NCI-H1092 treated with DMSO at 0.1 percent for 48 hours (cell line): ENCODE data around the gene DYNC1LI1.

Experiments used
- DNase-seq: peaks from one replicate; lab custom pipeline; 2025; lab: John Stamatoyannopoulos, UW

The DYNC1LI1 gene

DNA sequence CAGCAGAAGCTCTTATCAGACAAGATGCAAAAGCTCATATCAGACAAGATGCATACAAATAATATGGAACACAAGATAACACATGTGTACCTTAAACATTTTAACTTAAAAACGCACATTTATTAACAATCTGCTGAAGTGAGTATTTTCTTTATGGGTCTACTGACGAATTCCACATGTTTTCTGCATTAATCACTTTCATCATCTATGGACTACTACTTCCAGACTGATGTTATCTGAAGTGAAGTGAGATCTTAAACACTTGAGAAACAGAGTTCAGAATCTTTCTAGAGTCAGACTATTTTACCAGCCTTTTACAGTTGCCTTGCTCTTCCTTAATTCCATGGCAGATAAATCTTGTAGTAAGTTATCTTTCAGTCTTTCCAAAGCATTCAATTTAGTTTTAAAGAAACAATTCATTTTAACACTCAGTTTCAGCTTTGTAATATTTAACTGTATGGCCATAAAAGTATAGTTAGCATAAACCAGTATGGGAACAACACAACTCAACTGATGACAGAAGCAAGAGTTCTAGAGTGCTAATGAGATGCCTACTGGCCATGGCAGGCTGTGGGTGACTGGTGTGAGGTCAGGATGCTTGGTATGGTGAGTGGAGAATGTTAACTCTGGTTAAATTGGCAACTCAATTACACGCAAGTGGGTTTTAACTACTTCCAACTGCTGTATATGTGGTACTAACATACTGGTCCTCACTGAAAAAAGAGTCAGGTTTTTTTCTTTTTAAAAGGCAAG is 77.8 kb downstream of the DYNC1LI1 start:
- no peak for DNase-seq

- no peak for DNase-seq
Measured at GRCh38 chr3:32488474-32489008, 82.1 kb downstream of the DYNC1LI1 start.

- DNase-seq: no peak
Measured at GRCh38 chr3:32487781-32488473, 82.7 kb downstream of the DYNC1LI1 start.

DNA sequence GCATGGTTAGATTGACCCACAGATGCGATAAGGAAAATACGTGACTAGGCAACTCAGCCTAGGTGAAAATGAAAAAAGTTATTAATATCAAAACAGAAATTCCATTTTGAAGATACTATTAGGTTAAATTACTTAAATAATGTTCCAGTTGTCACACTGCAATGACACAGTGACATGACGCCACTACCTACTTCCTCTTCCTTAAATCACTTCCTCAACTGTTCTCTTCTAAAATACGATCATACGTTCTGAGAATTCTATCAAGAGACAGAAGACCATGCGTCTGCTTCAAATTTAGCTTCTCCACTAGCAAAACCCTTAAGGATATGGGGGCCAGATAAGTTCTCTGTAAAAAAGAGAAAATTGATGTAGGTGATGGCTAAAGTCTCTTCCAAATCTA is 86.2 kb downstream of the DYNC1LI1 start:
- DNase-seq: no peak

GRCh38 chr3:32483772-32484171 is 86.9 kb downstream of the DYNC1LI1 start:
- DNase-seq: no peak

- DNase-seq: no peak
Measured at GRCh38 chr3:32482693-32483092, 88.0 kb downstream of the DYNC1LI1 start.

GRCh38 chr3:32481791-32482631 is 88.6 kb downstream of the DYNC1LI1 start:
- DNase-seq: no peak

DNA sequence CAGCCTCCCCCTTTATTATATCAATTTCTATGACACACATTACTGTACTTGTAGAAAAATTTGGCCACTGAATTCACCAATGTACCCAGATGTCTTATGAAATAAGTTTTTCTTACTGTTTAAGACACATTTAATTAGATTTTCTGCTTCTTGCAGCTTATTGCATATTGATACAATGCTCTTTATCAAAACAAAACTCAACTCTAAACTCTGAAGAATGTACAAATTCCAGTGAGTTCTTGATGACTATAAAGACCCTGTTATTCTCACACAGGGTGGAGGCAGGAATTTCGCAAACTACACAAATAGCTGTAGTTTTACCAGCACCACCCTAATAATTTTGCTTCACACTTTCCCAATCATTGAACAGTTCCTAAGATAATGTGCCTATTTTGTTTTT is 90.1 kb downstream of the DYNC1LI1 start:
- DNase-seq: no peak
